Skeletal muscle tissue (tissue), 4 donors: ENCODE results near the gene MYD88. TPM values are rescaled to one million over a fixed set of nuclear protein-coding genes. Genes with fewer than 3 reads are reported as not detected.

ENCODE experiments used
- H3K27ac ChIP-seq: one replicate; pipeline ENCODE4 v1.7.0; 2013; ENCODE audit warnings: mild to moderate bottlenecking, low read depth, low read length, inconsistent platforms
- H3K27me3 ChIP-seq, 3 donors: one replicate each; pipeline ENCODE4 v1.7.0; 2013; ENCODE audit warnings: low read length in 3 of 3; ENCODE audit not compliant: control insufficient read depth in 3 of 3, insufficient read depth in 3 of 3
- H3K36me3 ChIP-seq, 3 donors: one replicate each; pipeline ENCODE4 v1.7.0; 2013; ENCODE audit warnings: low read length in 3 of 3; ENCODE audit not compliant: control insufficient read depth in 3 of 3, insufficient read depth in 3 of 3
- H3K4me1 ChIP-seq, 3 donors: one replicate each; pipeline ENCODE4 v1.7.0; 2013; ENCODE audit warnings: low read length in 3 of 3, mild to moderate bottlenecking in 3 of 3; ENCODE audit not compliant: control insufficient read depth in 3 of 3, insufficient read depth in 3 of 3
- H3K4me3 ChIP-seq, 3 donors: one replicate each; pipeline ENCODE4 v1.7.0; 2013; ENCODE audit warnings: low read length in 3 of 3
- H3K9ac ChIP-seq, 3 donors: one replicate each; pipeline ENCODE4 v1.7.0; 2013; ENCODE audit warnings: low read length in 3 of 3, mild to moderate bottlenecking in 3 of 3, moderate library complexity in 2 of 3, low read depth in 1 of 3
- H3K9me3 ChIP-seq, 3 donors: one replicate each; pipeline ENCODE4 v1.7.0; 2013; ENCODE audit warnings: low read length in 3 of 3; ENCODE audit not compliant: control insufficient read depth in 3 of 3
- total RNA-seq: library from RNA; depleted of rRNA; stranded (reverse); fragments of >200 nt; gene quantifications from one replicate; pipeline ENCODE4 v1.2.3, GENCODE V29; 2014
- donor health status: Osteomylitis.

Gene MYD88
- total RNA-seq, 1 donor from 2014 or later, result 5.2 TPM

DNA sequence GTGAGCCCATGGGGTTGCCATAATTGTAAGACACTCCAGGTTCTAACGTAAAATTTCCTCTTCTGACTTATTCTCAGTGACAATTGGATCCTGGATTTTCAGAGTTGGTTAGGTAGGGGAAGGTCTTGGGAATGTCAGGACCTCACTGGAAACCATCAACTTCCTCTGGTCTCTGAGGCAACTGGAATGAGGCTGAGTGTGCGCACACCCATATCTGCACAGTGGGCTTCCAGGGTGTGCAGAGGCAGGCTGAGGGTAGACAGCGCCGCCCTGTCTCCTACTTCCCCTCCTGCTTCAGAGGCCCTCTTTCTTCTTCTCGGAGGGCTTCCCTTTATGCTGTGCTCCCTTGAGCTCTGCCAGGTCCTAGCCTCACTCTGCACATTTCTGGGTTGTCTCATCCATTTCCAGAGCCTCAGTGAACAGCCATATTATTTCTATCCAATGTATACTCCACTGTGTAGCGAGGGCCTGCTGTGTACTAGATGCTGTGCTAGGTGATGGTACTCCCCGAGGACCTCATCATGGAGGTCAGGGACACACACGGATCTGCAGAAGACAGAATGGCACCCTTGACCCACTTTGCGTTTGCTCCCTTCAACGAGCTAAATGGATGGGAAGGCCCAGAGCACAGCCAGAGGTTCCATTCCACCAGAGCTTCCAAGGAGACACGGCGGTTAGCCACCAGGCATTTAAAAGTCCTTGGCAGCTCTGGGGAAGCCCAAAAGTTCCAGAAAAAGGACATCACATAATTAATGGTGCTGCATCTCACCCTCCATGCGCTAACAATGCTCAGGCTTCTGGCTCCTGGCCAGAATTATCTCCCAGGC is 19.8 kb upstream of the MYD88 start:
- Histone ChIP-seq H3K27me3 (peaks cover 0 to 10% (median 0%) of the 10 kb centered on the region in 3 donors), H3K27ac (no peak overlapping the region), H3K36me3 (peaks cover 34 to 36% (median 34%) of the 10 kb centered on the region in 3 donors), H3K9ac (no peak overlapping the region), H3K4me1 (peaks cover 0 to 14% (median 10%) of the 10 kb centered on the region in 3 donors), H3K9me3 (no peaks in the 10 kb centered on the region), H3K4me3 (no peak overlapping the region)

GRCh38 chr3:38119248-38119544 is 19.3 kb upstream of the MYD88 start:
- Histone ChIP-seq H3K4me3 (no peak overlapping the region), H3K27me3 (peaks cover 0 to 10% (median 0%) of the 10 kb centered on the region in 3 donors), H3K9ac (no peak overlapping the region), H3K27ac (no peak overlapping the region), H3K4me1 (peaks cover 0 to 14% (median 10%) of the 10 kb centered on the region in 3 donors), H3K9me3 (no peaks in the 10 kb centered on the region), H3K36me3 (peaks cover 35 to 37% (median 36%) of the 10 kb centered on the region in 3 donors)

- Histone ChIP-seq H3K36me3 (peaks cover 43 to 46% (median 45%) of the 10 kb centered on the region in 3 donors), H3K27ac (no peak overlapping the region), H3K4me3 (no peak overlapping the region), H3K9ac (no peak overlapping the region), H3K9me3 (no peaks in the 10 kb centered on the region), H3K27me3 (peaks cover 0 to 6% (median 0%) of the 10 kb centered on the region in 3 donors), H3K4me1 (peaks cover 0 to 14% (median 10%) of the 10 kb centered on the region in 3 donors)
Observed at GRCh38 chr3:38119821-38120692, 18.4 kb upstream of the MYD88 start.

DNA sequence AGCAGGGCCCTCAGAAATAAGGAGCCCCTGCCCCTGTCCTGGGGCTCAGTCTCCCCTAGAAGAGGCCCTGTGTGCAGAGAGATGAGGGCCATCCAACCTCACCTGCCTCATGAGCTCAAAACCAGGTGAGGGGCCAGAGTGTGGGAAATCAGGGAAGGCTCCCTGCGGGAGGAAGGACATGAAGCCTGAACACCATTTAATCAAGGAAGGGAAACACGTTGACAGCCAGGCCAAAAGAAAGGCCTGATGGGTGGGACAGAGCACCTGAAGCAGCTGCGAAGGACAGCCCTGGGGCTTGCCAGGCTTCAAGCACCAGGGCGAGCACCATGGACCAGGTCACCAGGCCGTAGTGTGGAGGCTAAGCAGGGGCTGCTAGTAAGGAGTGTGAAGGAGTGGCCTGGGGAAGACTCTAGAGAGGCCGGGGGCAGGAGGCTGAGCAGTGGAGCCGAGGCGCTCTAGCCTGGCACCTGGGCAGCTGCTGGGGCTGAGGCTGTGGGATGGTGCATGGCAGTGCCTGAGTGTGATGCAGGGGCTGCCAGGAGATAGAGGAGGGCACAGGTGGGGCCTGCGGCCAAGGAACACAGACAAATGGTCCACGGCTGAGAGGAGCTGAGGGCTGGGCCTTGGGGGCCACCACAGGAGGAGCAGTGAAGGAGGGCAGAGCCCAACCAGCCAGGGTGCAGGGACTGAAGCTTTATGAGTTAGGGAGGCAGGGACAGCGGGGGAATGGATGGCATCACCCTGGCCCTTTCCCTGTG is 17.6 kb upstream of the MYD88 start:
- Histone ChIP-seq H3K36me3 (peaks cover 50 to 53% (median 52%) of the 10 kb centered on the region in 3 donors), H3K9me3 (no peaks in the 10 kb centered on the region), H3K4me3 (no peak overlapping the region), H3K27me3 (no peaks in the 10 kb centered on the region), H3K27ac (no peak overlapping the region), H3K9ac (no peak overlapping the region), H3K4me1 (peaks cover 0 to 14% (median 10%) of the 10 kb centered on the region in 3 donors)

DNA sequence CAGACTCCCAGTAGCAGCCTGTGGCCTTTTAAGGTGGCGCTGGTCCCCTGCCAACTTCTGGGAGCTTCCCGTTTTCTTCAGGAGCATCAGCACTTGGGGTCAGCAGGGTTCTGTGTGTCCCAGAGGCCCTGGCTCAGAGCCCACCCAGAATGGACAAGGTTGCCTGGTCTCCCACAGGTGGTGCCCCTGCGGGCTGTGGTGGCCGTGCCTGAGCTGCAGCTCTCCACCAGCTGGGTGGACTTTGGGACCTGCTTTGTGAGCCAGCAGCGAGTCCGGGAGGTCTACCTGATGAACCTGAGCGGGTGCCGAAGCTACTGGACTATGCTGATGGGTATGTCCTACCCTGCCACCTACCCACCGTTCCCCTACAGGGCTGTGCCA is 17.0 kb upstream of the MYD88 start:
- Histone ChIP-seq H3K9me3 (no peaks in the 10 kb centered on the region), H3K27ac (no peak overlapping the region), H3K4me3 (no peak overlapping the region), H3K9ac (no peak overlapping the region), H3K4me1 (peaks cover 0 to 14% (median 10%) of the 10 kb centered on the region in 3 donors), H3K27me3 (no peaks in the 10 kb centered on the region), H3K36me3 (peaks cover 56 to 58% (median 58%) of the 10 kb centered on the region in 3 donors)

DNA sequence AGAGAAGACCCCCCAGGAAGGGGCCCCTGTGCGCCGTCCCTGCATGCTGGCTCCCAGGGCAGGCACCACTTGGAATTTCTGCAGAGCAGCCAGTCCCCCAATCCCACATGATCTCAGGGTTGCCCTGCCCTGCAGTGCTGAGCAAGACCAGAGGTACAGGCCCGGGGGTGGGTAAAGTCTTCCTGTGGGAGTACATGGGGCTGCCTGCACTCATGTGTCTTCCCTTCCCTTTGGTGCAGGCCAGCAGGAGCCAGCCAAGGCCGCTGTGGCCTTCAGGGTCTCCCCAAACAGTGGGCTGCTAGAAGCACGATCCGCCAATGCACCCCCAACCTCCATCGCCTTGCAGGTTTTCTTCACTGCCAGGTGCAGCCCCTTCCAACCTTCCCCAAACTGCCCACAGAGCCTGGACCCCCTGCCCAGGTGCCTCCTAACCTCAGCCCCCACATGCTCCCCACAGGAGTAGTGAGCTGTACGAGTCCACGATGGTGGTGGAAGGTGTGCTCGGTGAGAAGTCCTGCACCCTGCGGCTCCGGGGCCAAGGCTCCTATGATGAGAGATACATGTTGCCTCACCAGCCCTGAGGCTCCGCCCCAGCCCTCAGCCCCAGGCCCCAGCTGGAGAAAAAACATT is 16.5 kb upstream of the MYD88 start:
- no peaks in the 10 kb centered on the region for H3K27me3 ChIP-seq
- no peak overlapping the region for H3K4me3 ChIP-seq
- H3K4me1 ChIP-seq, result peaks cover 0 to 11% (median 10%) of the 10 kb centered on the region in 3 donors
- H3K9ac ChIP-seq, result no peak overlapping the region
- peaks cover 60 to 64% (median 63%) of the 10 kb centered on the region in 3 donors for H3K36me3 ChIP-seq
- no peaks in the 10 kb centered on the region for H3K9me3 ChIP-seq
- no peak overlapping the region for H3K27ac ChIP-seq

DNA sequence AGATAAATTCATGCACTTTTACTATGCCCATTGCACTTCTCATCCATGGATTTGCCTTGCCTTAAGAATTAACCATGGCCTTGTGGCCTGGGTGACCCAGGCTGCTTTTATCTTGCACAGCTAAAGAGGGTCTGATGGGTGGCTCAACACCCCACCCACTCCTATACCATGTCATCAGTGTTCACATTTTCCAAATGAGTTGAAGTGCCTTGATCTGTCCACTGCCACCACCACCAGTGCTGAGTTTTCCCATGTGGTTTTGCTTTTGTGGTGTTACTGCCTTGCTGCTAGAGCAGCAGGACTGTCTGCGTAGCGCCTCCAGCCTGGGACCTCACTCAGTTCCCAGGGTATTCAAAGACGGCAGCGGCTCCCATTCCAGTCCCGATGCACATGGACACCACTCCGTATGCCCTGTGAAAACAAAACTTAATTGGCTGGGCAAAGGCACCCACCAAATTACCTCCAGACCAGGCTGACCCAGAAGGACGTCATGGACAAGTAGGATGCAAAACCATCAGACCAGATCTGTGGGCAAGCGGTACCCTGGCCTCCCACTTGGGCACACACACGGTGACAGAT is 15.7 kb upstream of the MYD88 start:
- H3K4me1 ChIP-seq, result peaks cover 0 to 4% (median 4%) of the 10 kb centered on the region in 3 donors
- H3K4me3 ChIP-seq, result no peak overlapping the region
- H3K27ac ChIP-seq, result no peak overlapping the region
- H3K9me3 ChIP-seq, result no peaks in the 10 kb centered on the region
- H3K9ac ChIP-seq, result no peak overlapping the region
- H3K36me3 ChIP-seq, result peaks cover 69 to 72% (median 72%) of the 10 kb centered on the region in 3 donors
- no peaks in the 10 kb centered on the region for H3K27me3 ChIP-seq

- H3K4me1 ChIP-seq, result no peaks in the 10 kb centered on the region
- no peak overlapping the region for H3K9ac ChIP-seq
- H3K27ac ChIP-seq, result no peak overlapping the region
- H3K9me3 ChIP-seq, result no peaks in the 10 kb centered on the region
- H3K36me3 ChIP-seq, result peaks cover 80 to 86% (median 84%) of the 10 kb centered on the region in 3 donors
- no peaks in the 10 kb centered on the region for H3K27me3 ChIP-seq
- no peak overlapping the region for H3K4me3 ChIP-seq
Observed at GRCh38 chr3:38124324-38125122, 13.9 kb upstream of the MYD88 start.
